Colon (tissue), 2 donors: ENCODE measurements around the gene RBM38.

Source experiments
- FAIRE-seq: peaks from 2 replicates; lab custom pipeline; 2012; peaks lifted over from hg19 to GRCh38; lab: Jason Lieb, UNC
- donor health status: control.
- donor health status: control.

RBM38 gene

GRCh38 chr20:57455386-57455785, 64.2 kb downstream of the RBM38 start:
- no peak for FAIRE-seq

- no peak for FAIRE-seq
Measured at GRCh38 chr20:57456116-57456515, 64.9 kb downstream of the RBM38 start.

GRCh38 chr20:57457243-57458095, 66.3 kb downstream of the RBM38 start:
- no peak for FAIRE-seq

- FAIRE-seq: no peak
Measured at GRCh38 chr20:57458400-57459160, 67.4 kb downstream of the RBM38 start.
